MCF 10A (cell line): ENCODE data around the gene TNFSF15. TPM values are rescaled to one million over a fixed set of nuclear protein-coding genes. Genes with fewer than 3 reads are reported as not detected.

Experiments
- Bru-seq: library from RNA; stranded (reverse); fragments of 400-500 nt; gene quantifications from one replicate; lab custom pipeline; 2021; lab: Mats Ljungman, UMichigan
- BruChase-seq, 2 experiments: library from RNA; stranded (reverse); fragments of 400-500 nt; gene quantifications; one replicate each; lab custom pipeline; 2021; lab: Mats Ljungman, UMichigan
- BruUV-seq: library from RNA; stranded (reverse); fragments of 400-500 nt; replicated peaks from 2 replicates; lab custom pipeline; 2021; lab: Mats Ljungman, UMichigan
- CTCF ChIA-PET: fragments of 300-600 bp; sonication (Branson Sonifier 250); formaldehyde crosslinking; extraction: SDS; loops from one replicate; lab custom pipeline; 2021; ENCODE audit warnings: antibody characterized with exemption, inconsistent platforms; lab: Yijun Ruan, JAX
- POLR2A ChIA-PET: fragments of 300-600, 350-650 bp; sonication (Branson Sonifier 250); formaldehyde crosslinking; extraction: SDS; loops from one replicate; lab custom pipeline; 2020; ENCODE audit warnings: antibody characterized with exemption, inconsistent platforms; lab: Yijun Ruan, JAX
- DNase-seq: peaks from one replicate; pipeline ENCODE4 v3.0.0-alpha.2; 2018; ENCODE audit not compliant: unreplicated experiment
- H3K27ac Mint-ChIP-seq: one replicate; pipeline ENCODE4 v1.8.0; 2022; ENCODE audit warnings: mild to moderate bottlenecking, low read depth, mixed read lengths; ENCODE audit not compliant: unreplicated experiment
- H3K27me3 Mint-ChIP-seq: one replicate; pipeline ENCODE4 v1.8.0; 2022; ENCODE audit warnings: mixed read lengths; ENCODE audit not compliant: insufficient read depth, unreplicated experiment
- H3K36me3 Mint-ChIP-seq: one replicate; pipeline ENCODE4 v1.8.0; 2022; ENCODE audit warnings: mild to moderate bottlenecking, moderate library complexity, mixed read lengths; ENCODE audit not compliant: insufficient read depth, unreplicated experiment
- H3K4me1 Mint-ChIP-seq: one replicate; pipeline ENCODE4 v1.8.0; 2022; ENCODE audit warnings: mixed read lengths; ENCODE audit not compliant: insufficient read depth, unreplicated experiment
- H3K4me3 Mint-ChIP-seq: one replicate; pipeline ENCODE4 v1.8.0; 2022; ENCODE audit warnings: mild to moderate bottlenecking, moderate library complexity, mixed read lengths; ENCODE audit not compliant: unreplicated experiment
- H3K9me3 Mint-ChIP-seq: one replicate; pipeline ENCODE4 v1.8.0; 2022; ENCODE audit warnings: mixed read lengths; ENCODE audit not compliant: unreplicated experiment
- intact Hi-C: fragments of 100-400 bp; cut with micrococcal nuclease; formaldehyde crosslinking; loops from 2 replicates; pipeline ENCODE4 v1.14.1; 2022
- long read RNA-seq: library from polyadenylated mRNA; stranded (forward); transcript quantifications from one replicate; pipeline ENCODE4 v2.0.0, GENCODE V29; 2022
- total RNA-seq: library from RNA; stranded (reverse); gene quantifications from 2 replicates; pipeline ENCODE4 v1.2.3, GENCODE V29; 2022
- TF ChIP-seq, protein P1 (sequence below): fragments of 200-600 bp; IDR thresholded peaks from one replicate; pipeline ENCODE4 v1.8.0; 2022; ENCODE audit warnings: antibody characterized with exemption, mild to moderate bottlenecking; ENCODE audit not compliant: unreplicated experiment

Gene TNFSF15
- total RNA-seq, result 0.39 and 1.9 TPM in 2 replicates
- percentile 35 among the genes with signal in this experiment for Bru-seq, nascent RNA
- BruChase-seq, experiment 1, labeled RNA remaining after a 6-hour chase, result percentile 25 among the genes with signal in this experiment
- percentile 39 among the genes with signal in this experiment for BruChase-seq, experiment 2, labeled RNA remaining after a 2-hour chase
- long read RNA-seq, partial matches to known transcripts, result 0 of 1 reads
- long read RNA-seq, other reads (novel, unspliced or antisense), result 1 of 1 reads

- no peaks in the 10 kb centered on the region for H3K9me3 Mint-ChIP-seq
- TF ChIP-seq, protein P1, sequence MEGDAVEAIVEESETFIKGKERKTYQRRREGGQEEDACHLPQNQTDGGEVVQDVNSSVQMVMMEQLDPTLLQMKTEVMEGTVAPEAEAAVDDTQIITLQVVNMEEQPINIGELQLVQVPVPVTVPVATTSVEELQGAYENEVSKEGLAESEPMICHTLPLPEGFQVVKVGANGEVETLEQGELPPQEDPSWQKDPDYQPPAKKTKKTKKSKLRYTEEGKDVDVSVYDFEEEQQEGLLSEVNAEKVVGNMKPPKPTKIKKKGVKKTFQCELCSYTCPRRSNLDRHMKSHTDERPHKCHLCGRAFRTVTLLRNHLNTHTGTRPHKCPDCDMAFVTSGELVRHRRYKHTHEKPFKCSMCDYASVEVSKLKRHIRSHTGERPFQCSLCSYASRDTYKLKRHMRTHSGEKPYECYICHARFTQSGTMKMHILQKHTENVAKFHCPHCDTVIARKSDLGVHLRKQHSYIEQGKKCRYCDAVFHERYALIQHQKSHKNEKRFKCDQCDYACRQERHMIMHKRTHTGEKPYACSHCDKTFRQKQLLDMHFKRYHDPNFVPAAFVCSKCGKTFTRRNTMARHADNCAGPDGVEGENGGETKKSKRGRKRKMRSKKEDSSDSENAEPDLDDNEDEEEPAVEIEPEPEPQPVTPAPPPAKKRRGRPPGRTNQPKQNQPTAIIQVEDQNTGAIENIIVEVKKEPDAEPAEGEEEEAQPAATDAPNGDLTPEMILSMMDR, result no peak
- no peaks in the 10 kb centered on the region for H3K27me3 Mint-ChIP-seq
- peaks cover 26% of the 10 kb centered on the region for H3K4me1 Mint-ChIP-seq
- POLR2A ChIA-PET, result interaction anchor here (0.6 to 2.0 kb wide), 14 partner anchors 9 to 1727 kb away, joined by 3 to 13 read pairs (median 4); partner anchors contain the start of gene TNC
- peak within 1 kb of the TSS; percentile 77 for H3K27ac Mint-ChIP-seq
- DNase-seq, result peak; percentile 72
- H3K4me3 Mint-ChIP-seq, result peak within 1 kb of the TSS; percentile 62
- intact Hi-C loops, result no loop called here
- no TSS peak for BruUV-seq
- CTCF ChIA-PET, result interaction anchor here (0.6 to 2.6 kb wide), 10 partner anchors 10 to 209 kb away, joined by 3 to 16 read pairs (median 6); no protein-coding TSS in a partner anchor
- H3K36me3 Mint-ChIP-seq, result no peaks in the 10 kb centered on the region
These were observed at the start of gene TNFSF15 for GRCh38 chr9:114805670-114806525. TSS of gene TNFSF15 (minus strand) at chr9:114806039. CDS start at chr9:114806012, 27 bp downstream.

DNA sequence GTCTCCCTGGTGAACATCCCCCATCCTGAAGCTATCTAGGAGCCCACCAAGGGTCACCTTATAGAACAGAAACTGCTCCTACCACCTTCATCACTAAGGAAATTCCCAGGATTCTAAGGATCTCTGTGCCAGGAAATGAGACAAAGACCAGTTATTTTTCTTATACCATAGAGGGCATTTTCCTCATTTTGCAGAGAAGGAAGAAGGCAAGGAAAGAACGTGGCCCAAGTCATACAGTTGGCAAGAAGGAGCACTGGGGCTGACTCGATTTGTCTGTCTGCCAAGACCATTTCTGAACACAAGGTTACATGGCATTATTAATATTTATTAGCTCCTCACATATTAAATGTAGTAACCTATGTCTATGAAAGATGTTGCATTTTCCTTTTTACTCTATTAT, 49.6 kb upstream of the TNFSF15 start:
- Mint-ChIP-seq H3K27me3 (peaks cover 12% of the 10 kb centered on the region), H3K4me3 (no peak overlapping the region), H3K4me1 (peaks cover 34% of the 10 kb centered on the region), H3K27ac (no peak overlapping the region), H3K9me3 (no peaks in the 10 kb centered on the region), H3K36me3 (no peaks in the 10 kb centered on the region)
- ChIA-PET POLR2A (interaction anchor here (0.9 to 1.6 kb wide), 6 partner anchors 10 to 122 kb away, joined by 3 to 4 read pairs (median 4); partner anchors contain the start of gene TNFSF15), CTCF (interaction anchor here (0.6 to 2.7 kb wide), 7 partner anchors 10 to 1445 kb away, joined by 3 to 6 read pairs (median 3); partner anchors contain the start of genes C9orf43 and POLE3)
- DNase-seq, result no peak
- intact Hi-C loops, result loop anchor here (5.0 kb wide), 1 partner anchor 52 kb away; no protein-coding TSS in a partner anchor
- TF ChIP-seq, protein P1, result no peak
- no TSS peak for BruUV-seq

- no peak for DNase-seq
- CTCF ChIA-PET, result interaction anchor here (0.6 to 2.7 kb wide), 8 partner anchors 9 to 1444 kb away, joined by 3 to 6 read pairs (median 3); partner anchors contain the start of genes C9orf43 and POLE3
- H3K4me1 Mint-ChIP-seq, result peaks cover 34% of the 10 kb centered on the region
- POLR2A ChIA-PET, result interaction anchor here (0.9 to 1.6 kb wide), 3 partner anchors 11 to 49 kb away, joined by 3 to 4 read pairs (median 4); partner anchors contain the start of gene TNFSF15
- BruUV-seq, result no TSS peak
- TF ChIP-seq, protein P1, result no peak
- H3K27me3 Mint-ChIP-seq, result peaks cover 12% of the 10 kb centered on the region
- H3K27ac Mint-ChIP-seq, result no peak overlapping the region
- no peaks in the 10 kb centered on the region for H3K36me3 Mint-ChIP-seq
- intact Hi-C loops, result loop anchor here (5.0 kb wide), 1 partner anchor 52 kb away; no protein-coding TSS in a partner anchor
- H3K9me3 Mint-ChIP-seq, result no peaks in the 10 kb centered on the region
- H3K4me3 Mint-ChIP-seq, result no peak overlapping the region
These were observed 49.0 kb upstream of the TNFSF15 start for GRCh38 chr9:114854736-114855355.
